ENCODE data around the gene ZMIZ1.

Gene ZMIZ1

DNA sequence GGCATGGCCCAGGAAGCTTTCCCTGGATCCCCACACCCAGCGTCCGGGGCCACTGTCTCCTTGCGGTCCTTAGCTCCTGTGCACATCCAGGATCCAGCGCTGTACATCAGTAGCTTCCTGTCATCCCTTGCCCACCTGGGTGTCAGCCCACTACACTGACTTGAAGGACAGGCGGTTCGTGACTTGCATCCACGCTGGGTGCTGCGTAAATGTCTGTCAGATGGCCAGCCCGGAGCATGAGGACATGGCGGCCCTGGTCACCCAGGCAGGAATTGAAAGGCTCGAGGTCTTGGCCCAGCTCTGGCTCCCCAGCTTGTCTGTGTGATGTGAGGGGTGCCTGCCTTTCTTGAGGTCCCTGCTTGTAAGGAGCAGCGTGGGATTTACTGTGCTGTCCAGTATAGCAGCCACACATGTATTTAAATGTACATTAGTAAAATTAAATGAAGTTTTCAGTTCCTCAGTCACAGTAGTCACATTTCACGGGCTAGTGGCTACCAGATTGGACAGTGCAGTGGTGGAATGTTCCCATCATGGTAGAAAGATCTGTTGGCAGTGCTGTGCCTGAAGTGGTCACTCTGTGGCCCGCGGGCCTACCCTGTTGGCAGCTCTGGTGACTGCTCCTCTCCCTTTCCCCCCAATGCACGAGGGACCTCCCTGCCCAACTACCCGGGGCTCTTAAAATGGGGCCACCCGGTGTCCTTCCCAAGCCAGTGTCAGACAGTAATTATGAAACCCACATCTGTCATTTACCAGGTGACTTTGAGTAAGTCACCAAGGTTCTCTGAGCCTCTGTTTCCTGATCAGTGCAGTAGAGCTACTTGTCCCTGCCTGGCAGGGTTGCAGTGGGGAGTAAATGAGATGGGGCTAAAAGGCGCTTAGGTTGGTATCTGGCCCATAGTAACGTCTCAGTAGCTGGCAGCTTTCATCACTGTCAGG is 180.7 kb downstream of the ZMIZ1 start:
- TF ChIP-seq, protein P1, sequence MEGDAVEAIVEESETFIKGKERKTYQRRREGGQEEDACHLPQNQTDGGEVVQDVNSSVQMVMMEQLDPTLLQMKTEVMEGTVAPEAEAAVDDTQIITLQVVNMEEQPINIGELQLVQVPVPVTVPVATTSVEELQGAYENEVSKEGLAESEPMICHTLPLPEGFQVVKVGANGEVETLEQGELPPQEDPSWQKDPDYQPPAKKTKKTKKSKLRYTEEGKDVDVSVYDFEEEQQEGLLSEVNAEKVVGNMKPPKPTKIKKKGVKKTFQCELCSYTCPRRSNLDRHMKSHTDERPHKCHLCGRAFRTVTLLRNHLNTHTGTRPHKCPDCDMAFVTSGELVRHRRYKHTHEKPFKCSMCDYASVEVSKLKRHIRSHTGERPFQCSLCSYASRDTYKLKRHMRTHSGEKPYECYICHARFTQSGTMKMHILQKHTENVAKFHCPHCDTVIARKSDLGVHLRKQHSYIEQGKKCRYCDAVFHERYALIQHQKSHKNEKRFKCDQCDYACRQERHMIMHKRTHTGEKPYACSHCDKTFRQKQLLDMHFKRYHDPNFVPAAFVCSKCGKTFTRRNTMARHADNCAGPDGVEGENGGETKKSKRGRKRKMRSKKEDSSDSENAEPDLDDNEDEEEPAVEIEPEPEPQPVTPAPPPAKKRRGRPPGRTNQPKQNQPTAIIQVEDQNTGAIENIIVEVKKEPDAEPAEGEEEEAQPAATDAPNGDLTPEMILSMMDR (conservative IDR thresholded peaks at IDR 0.05): no peak
- no peak for TF ChIP-seq ZFX (IDR thresholded peaks at IDR 0.05)
- H3K27ac ChIP-seq: no peak overlapping the region

DNA sequence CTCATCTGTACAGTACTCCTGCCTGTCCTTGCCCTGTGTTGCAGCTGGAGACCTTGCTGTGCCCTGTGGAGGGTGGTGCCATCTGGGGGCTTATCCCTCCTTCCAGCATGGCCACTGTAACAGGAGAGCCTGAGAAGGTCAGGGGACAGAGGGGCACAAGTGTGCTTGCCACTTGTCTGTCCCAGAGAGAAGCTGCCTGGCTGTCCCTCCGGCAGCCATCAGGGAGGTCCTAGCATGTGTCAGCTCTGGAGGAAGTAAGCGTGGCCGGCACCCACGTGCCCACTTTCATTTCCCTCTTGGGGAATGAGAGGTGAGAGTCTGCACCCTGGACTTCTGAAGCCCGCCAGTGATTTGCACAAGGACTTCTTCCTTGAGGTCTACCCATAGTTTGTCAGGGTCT is 181.5 kb downstream of the ZMIZ1 start:
- TF ChIP-seq, protein P1 (conservative IDR thresholded peaks at IDR 0.05): no peak

DNA sequence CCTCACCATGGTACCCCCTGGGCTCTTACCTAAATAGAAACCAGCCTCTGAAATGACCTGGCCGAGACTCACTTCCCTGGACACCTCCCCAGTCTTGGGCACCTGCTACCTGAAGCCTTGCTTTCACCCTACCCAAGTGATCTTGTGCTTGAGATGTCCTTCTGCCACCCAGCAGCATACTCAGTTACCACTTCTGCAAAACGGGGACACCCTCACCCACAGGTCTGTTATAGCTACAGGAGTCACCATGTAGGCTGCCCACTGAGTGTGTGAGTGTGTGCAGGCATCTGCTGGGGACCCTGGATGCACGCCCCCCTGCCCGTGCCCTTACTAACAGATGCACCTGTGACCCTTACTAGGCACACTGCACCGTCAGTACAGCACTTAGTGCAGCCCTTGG is 183.7 kb downstream of the ZMIZ1 start:
- TF ChIP-seq ZFX (IDR thresholded peaks at IDR 0.05): no peak
- TF ChIP-seq, protein P1 (conservative IDR thresholded peaks at IDR 0.05): no peak
- no peak overlapping the region for H3K27ac ChIP-seq

More for the DNA sequence above, 181.5 kb downstream of the ZMIZ1 start:
- no peak overlapping the region for H3K27ac ChIP-seq

DNA sequence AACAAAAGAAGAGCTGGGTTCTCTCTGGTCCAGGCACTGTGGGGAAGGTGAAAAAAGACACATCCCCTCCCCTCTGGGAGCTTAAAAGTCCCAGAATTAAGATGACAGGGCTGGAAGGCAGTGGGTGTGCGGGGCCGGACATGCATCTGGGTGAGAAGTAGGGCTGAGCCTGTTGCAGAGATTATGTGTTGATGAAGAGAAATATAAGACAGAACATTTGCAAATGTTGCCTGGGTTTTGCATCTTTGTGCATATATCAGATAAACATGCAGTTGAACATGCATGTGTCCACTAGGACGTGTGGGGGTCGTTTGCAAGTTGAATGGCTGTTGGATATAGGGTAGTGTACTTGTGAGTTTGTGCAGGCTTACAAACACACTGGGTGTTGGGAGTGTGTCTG is 184.2 kb downstream of the ZMIZ1 start:
- no peak overlapping the region for H3K27ac ChIP-seq
- no peak for TF ChIP-seq ZFX (IDR thresholded peaks at IDR 0.05)
- TF ChIP-seq, protein P1 (conservative IDR thresholded peaks at IDR 0.05): no peak

DNA sequence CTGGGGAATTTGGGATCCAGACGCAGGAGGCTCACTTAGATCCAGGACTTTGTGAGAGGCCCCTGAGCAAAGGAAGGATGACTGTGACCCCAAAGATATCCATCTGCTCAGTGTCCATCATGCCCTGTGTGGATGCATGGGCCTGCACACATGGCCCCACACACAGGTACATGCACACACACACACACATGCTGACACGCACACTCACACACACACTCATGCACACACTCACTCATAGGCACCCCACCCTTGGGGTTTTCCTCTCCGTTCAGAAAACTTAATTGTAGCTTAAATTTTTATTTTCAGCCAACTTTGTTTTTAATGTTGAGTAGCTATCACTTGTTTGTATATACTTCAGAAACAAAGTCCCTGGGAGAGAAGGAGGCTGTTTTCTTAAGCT is 184.9 kb downstream of the ZMIZ1 start:
- TF ChIP-seq, protein P1 (conservative IDR thresholded peaks at IDR 0.05): no peak
- no peak for TF ChIP-seq ZFX (IDR thresholded peaks at IDR 0.05)
- H3K27ac ChIP-seq: no peak overlapping the region

DNA sequence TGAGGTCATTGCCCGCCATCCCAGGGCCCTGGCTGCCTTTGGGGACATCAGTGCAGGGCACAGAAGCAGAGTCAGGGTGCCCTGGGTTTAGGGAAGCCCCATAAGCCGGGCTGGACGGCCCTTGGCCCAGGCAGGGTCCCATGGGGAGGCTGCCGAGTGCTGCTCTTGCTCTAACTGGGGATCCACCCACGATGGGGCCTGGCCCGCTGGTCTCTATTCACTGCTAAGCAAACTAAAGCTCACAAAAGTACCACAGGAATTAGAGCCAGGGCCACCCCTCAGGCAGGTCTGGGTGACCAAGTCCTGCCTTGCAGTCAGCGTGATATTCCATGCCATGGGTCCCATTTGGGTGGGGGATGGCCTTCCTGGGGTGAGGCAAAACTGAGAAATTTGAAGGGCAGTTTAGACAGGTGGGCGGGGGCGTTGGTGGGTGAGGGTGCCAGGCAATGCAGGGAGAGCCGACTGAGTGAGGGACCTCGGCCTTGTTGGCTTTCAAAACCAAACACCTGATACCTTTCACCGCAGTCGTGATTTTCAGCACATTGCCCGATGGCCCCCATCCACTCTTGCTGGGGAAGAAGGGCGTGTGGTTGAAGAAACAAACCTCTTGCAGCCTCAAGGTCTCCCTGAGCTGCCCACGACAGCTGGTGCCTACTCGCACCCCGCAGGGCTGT is 185.7 kb downstream of the ZMIZ1 start:
- TF ChIP-seq, protein P1 (conservative IDR thresholded peaks at IDR 0.05): no peak
- no peak for TF ChIP-seq ZFX (IDR thresholded peaks at IDR 0.05)
- H3K27ac ChIP-seq: no peak overlapping the region

DNA sequence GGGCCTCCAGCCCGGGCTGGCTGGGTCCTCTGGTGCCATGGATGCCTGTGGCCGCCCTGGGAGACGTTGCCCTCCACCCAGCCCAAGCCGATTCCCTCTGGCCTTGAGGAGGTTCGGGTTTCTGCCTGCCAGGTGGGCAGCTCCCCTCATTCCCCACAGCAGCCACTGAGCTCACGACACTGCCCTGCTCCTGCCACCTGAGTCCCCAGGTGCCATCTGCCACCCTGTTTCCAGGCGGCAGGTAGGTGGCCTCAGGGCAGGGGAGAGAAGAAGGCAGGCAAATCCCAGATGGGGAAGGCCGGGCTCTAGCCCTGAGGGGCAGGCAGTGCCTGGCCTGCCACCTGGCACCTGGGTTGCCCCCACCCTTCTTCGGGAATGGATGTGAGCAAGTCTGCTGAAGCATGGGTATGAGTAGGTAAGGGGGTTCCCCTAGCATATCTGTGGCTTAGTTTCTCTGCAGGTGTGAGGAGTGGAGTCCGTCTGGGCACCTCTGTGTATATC is 186.3 kb downstream of the ZMIZ1 start:
- H3K27ac ChIP-seq: no peak overlapping the region
- TF ChIP-seq, protein P1 (conservative IDR thresholded peaks at IDR 0.05): no peak
- TF ChIP-seq ZFX (IDR thresholded peaks at IDR 0.05): no peak
